GM19324 (cell line): ENCODE results near the gene VPS9D1.

Source experiments
- ATAC-seq: cut with Tn5 transposase; IDR thresholded peaks from one replicate; pipeline ENCODE4 v1.9.1; 2021; ENCODE audit warnings: mild to moderate bottlenecking, moderate library complexity; ENCODE audit not compliant: unreplicated experiment, low FRiP score

VPS9D1 gene

GRCh38 chr16:89720813-89721545 lies at the start of gene VPS9D1, which contains the start of gene ZNF276:
Gene VPS9D1 (minus strand): TSS chr16:89720898. CDS start chr16:89720861, 37 bp downstream.
Gene ZNF276 (plus strand): TSS chr16:89721537. CDS start chr16:89721641, 104 bp downstream.
- peak; percentile 54 for ATAC-seq

GRCh38 chr16:89770367-89770766 lies 49.7 kb upstream of the VPS9D1 start:
- no peak for ATAC-seq

- no peak for ATAC-seq
Measured at GRCh38 chr16:89765292-89765830, 44.7 kb upstream of the VPS9D1 start.

- ATAC-seq = peak; percentile 78
Measured at GRCh38 chr16:89764711-89765201, 44.1 kb upstream of the VPS9D1 start.

- no peak for ATAC-seq
Measured at GRCh38 chr16:89761304-89761922, 40.7 kb upstream of the VPS9D1 start.

- ATAC-seq = no peak
Measured at GRCh38 chr16:89759746-89760340, 39.1 kb upstream of the VPS9D1 start.

GRCh38 chr16:89749637-89750036 lies 28.9 kb upstream of the VPS9D1 start:
- no peak for ATAC-seq

- ATAC-seq = no peak
Measured at GRCh38 chr16:89748921-89749320, 28.2 kb upstream of the VPS9D1 start.

GRCh38 chr16:89748076-89748475 lies 27.4 kb upstream of the VPS9D1 start:
- no peak for ATAC-seq

- no peak for ATAC-seq
Measured at GRCh38 chr16:89746043-89746442, 25.3 kb upstream of the VPS9D1 start.

- no peak for ATAC-seq
Measured at GRCh38 chr16:89744813-89745212, 24.1 kb upstream of the VPS9D1 start.

- ATAC-seq = no peak
Measured at GRCh38 chr16:89742948-89743347, 22.2 kb upstream of the VPS9D1 start.

GRCh38 chr16:89741342-89742014 lies 20.8 kb upstream of the VPS9D1 start:
- ATAC-seq = no peak

GRCh38 chr16:89739383-89739782 lies 18.7 kb upstream of the VPS9D1 start:
- no peak for ATAC-seq

- no peak for ATAC-seq
Measured at GRCh38 chr16:89738538-89739317, 18.0 kb upstream of the VPS9D1 start.

GRCh38 chr16:89738072-89738377 lies 17.3 kb upstream of the VPS9D1 start:
- no peak for ATAC-seq

GRCh38 chr16:89737341-89738071 lies 16.8 kb upstream of the VPS9D1 start:
- ATAC-seq = no peak

- no peak for ATAC-seq
Measured at GRCh38 chr16:89736554-89736953, 15.9 kb upstream of the VPS9D1 start.

GRCh38 chr16:89733792-89734191 lies 13.1 kb upstream of the VPS9D1 start:
- ATAC-seq = no peak
